Stimulated activated CD4-positive, alpha-beta T cell treated with anti-CD3 and anti-CD28 coated beads, Interleukin-4, amount 100 ng/mL, for 24 hours (primary cell): Measurements from ENCODE around the gene TXLNB.
"Not testable (repeated sequence)": the region's sequence is repeated elsewhere in the genome, so short reads cannot be mapped to it uniquely, and the experiment has no call there.

Experiments
- DNase-seq: peaks from one replicate; pipeline ENCODE4 v3.0.0-alpha.2; 2020

The TXLNB gene

GRCh38 chr6:139265512-139266190 is 26.1 kb downstream of the TXLNB start:
- no peak for DNase-seq

GRCh38 chr6:139262519-139263300 is 29.1 kb downstream of the TXLNB start:
- DNase-seq, result peak; percentile 46

GRCh38 chr6:139257821-139258398 is 33.9 kb downstream of the TXLNB start:
- DNase-seq, result no peak

GRCh38 chr6:139257291-139257690 is 34.5 kb downstream of the TXLNB start:
- DNase-seq, result no peak

GRCh38 chr6:139256087-139256486 is 35.7 kb downstream of the TXLNB start:
- DNase-seq, result no peak

- DNase-seq, result no peak
These were observed 37.6 kb downstream of the TXLNB start for GRCh38 chr6:139254196-139254595.

GRCh38 chr6:139253656-139254055 is 38.1 kb downstream of the TXLNB start:
- DNase-seq, result no peak

GRCh38 chr6:139251691-139252390 is 40.0 kb downstream of the TXLNB start:
- no peak for DNase-seq

- DNase-seq, result no peak
These were observed 40.6 kb downstream of the TXLNB start for GRCh38 chr6:139251045-139251690.

- peak; percentile 51 for DNase-seq
These were observed 41.3 kb downstream of the TXLNB start for GRCh38 chr6:139250296-139251044.

GRCh38 chr6:139249395-139249794 is 42.4 kb downstream of the TXLNB start:
- DNase-seq, result peak; percentile 69

- no peak for DNase-seq
These were observed 42.9 kb downstream of the TXLNB start for GRCh38 chr6:139248911-139249310.

- no peak for DNase-seq
These were observed 44.2 kb downstream of the TXLNB start for GRCh38 chr6:139247618-139248017.

GRCh38 chr6:139243536-139243935 is 48.3 kb downstream of the TXLNB start:
- DNase-seq, result no peak

GRCh38 chr6:139242457-139243240 is 49.1 kb downstream of the TXLNB start:
- DNase-seq, result no peak

- no peak for DNase-seq
These were observed 51.4 kb downstream of the TXLNB start for GRCh38 chr6:139240161-139241010.

GRCh38 chr6:139239064-139239463 is 52.7 kb downstream of the TXLNB start:
- DNase-seq, result no peak

GRCh38 chr6:139236105-139236504 is 55.7 kb downstream of the TXLNB start:
- DNase-seq, result no peak

GRCh38 chr6:139235661-139236060 is 56.1 kb downstream of the TXLNB start:
- no peak for DNase-seq

GRCh38 chr6:139234193-139234592 is 57.6 kb downstream of the TXLNB start:
- not testable (repeated sequence) for DNase-seq
